ENCODE measurements around the gene TMEM171.

Gene TMEM171

DNA sequence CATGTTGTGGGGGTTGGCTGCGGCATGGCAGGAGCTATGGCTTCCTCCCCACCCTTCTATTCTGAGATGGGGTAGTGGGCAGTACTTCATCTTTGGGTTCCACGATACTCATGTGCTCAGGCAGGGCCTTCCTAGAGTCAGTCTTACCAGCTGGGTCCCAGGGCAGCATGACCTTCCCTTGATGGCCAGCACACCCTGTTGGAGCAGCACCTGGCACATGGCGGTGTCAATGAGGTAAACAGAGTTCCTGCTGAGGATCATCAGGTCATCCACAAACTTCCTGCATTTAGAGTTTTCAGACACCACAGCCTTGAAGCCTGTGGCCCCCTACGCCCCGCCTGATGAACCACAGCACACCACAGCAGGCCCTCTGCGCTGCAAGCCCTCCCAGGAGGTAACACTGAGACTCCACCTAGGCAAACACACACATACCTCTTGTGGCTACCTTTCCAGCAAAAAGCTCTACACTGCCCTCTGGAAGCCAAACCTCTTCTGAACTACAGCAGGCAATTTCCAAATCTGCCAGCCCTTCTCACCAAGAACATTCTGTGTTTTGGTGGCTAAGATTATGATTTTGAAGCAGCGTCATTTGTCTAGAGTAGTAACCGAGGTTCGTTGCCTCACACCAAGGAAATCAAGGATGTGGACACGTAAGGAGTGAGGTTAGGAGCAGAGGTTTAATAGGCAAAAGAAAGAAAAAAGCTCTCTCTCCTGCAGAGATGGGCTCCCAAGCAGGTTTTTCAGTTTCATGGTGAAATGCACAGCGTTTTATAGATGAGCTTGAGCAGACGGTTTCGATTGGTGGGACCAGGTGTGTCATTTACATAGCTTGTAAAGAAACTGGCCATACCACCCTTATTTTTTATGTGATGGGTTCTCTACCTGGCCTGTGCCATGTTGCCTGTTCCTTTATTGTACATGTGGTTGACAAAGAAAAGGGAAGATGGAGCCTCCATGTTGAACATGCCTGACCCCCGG lies 32.3 kb downstream of the TMEM171 start:
- no peak for DNase-seq

GRCh38 chr5:73153513-73153912 lies 33.1 kb downstream of the TMEM171 start:
- DNase-seq: no peak

DNA sequence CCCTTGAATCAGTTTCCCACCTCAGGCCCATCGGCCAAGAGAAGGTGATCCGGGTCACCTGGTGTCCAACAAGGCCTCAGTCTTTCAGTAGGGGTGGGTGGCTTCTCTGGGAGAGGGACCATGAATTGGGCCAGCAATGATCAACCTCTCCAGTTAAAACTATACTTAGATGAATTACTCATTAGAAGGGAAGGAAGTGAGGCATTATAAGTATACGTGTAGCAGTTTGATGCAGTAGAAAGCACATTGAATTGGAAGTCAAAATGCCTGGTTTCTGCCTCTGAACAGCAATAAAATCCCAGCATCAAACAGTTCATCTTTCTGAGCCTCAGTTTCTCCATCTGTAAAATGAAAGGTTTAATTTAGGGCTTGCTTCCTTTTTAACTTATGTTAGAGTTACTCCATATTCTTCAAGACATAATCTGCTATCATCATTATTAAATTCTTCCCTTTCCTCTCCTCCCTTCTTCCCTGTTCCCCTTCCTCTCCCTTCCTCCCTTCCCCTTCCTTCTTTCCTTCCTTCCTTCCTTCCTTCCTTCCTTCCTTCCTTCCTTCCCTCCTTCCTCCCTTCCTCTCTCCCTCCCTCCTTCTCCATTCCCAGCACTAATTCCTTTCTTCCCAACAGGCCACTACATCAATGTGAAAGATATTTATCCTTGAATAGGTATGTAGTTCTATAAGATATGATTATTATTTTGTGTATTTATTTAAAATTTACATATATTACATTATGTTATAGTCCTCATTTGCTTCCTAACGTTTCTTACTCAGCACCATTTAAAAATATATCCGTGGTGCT lies 34.0 kb downstream of the TMEM171 start:
- DNase-seq: no peak

GRCh38 chr5:73155271-73156222 lies 35.2 kb downstream of the TMEM171 start:
- no peak for DNase-seq

DNA sequence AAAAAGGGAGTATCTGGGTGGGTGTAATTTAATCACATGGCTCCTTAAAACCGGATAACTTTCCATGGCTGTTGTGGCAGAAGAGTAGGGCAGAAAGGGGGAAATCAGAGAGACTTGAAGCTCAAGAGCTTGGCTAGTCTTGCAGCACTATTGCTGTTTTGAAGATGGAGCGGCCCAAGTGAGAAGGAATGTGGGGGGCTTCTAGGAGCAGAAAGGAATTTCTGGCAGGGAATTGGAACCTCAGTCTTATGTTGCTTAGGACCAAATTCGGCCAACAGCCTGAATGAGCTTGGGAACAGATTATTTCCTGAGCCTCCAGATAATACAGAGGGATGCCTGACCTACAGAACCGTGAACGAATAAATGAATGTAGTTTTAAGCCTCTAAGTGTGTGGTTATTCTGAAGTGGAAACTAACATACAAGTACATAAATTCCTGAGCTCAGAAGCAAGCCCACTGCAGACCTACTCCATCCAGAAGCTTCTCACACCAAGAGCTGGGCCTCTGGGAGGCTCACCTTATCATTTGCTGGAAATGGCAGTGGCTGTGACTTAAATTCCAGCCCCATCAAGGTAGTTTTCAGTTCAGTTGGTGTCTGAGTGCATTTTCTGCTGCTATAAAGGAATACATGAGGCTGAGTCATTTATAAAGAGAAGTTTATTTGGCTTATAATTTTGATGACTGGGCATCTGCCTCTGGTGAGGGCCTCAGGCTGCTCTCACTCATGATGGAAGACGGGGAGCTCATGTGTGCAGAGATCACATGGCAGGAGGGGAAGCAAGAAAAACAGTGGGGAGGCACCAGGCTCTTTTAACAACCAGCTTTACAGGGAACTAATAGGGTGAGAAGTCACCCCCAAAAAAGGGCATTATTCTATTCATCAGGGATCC lies 37.3 kb downstream of the TMEM171 start:
- DNase-seq: no peak

DNA sequence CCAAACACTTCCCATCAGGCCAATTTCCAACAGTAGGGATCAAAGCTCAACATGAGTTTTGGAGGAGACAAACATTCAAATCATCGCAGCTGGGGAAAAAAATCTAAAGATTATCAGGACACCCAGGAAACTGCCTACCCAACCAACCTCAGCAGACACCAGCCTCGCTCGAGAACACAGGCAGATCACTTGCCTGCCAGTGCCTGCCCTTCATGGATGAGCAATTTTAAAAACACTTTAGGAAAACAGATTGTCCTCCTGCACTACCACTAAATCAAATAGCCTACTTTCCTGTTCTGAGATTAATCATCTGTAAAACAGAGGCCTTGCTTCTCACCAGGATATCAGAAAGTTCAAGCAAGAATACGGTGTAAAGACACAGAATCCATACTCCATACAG lies 37.9 kb downstream of the TMEM171 start:
- DNase-seq: peak; percentile 55

DNA sequence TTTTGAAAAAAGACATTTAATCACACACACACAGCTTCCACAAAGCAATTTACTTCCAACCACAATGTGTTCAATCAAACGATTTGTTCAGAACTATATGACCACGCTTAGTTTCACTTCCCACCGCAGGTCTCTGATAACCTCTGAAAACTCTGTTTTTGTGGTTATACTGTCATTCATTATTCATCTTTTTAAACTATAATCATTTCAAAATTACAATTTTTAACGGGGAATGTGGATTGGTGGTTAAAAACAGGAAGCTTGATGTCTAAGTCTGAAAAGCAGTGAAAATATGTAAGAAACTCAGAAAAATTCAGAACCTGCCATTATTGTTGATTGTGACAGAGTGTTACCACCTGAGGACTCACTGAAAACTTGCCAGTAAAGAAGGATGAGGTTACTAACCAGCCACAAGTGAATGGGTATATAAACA lies 39.9 kb downstream of the TMEM171 start:
- DNase-seq: no peak

- no peak for DNase-seq
These were observed 50.1 kb downstream of the TMEM171 start for GRCh38 chr5:73170522-73170921.

DNA sequence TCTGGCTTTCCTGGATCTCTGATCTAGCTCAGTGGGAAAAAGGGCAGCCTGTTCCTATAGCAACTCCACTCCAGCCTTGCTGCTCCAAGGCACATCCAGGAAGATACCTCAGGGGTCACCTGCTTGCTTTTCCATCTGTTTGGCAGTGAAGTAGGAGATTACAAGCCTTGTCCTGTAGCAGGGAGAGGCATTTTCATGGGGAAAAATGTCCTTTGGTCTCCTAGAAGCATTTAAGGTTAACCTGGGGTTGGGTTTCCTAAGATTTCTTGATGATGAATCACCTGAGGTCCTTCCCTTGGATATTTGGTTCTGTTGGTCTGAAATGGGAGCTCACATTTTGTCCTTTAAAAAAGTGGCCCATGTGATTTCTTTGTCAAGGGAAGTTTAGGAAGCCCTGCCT lies 51.1 kb downstream of the TMEM171 start:
- DNase-seq: no peak

DNA sequence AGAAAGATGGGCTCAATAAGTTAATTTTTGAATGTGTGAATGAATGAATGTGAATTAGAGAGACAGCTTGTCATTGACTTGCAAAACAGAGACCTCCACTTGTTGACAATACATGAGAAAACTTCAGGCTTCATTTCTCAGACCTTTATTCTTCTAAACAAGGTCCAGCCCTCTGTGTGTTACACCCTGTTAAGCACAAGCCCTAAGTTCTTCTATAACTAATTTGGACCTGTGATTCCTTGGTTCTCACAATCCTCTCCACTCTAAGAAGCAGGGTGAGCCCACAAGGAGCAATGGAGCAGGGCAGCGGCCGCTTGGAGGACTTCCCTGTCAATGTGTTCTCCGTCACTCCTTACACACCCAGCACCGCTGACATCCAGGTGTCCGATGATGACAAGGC lies 52.6 kb downstream of the TMEM171 start, which contains the start of gene TMEM174:
Gene TMEM174, plus strand, starts transcription at position 243 of the 400 bp plus-strand sequence. Its CDS starts 51 bp downstream, at position 294.
- no peak for DNase-seq

- DNase-seq: no peak
These were observed 53.9 kb downstream of the TMEM171 start for GRCh38 chr5:73174100-73174815.

DNA sequence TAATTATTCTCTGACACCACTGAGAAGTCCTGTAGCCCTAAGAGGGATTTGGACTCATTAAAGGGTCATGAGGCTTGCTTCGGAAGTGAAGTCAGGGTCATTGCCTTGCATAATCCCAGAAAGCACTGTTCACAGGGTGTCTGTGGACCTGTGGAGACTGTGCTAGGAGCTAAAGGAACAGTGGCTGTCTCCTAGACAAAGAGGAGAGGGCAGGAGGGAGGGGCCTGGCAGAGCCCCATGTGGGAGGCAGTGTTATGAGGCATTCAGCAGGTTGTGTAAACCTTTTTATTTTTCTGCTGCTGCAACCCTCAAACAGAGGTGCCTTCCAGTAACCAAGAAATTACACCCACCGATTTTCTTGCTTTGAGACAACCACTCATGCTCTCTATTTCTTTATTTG lies 55.9 kb downstream of the TMEM171 start:
- DNase-seq: no peak

DNA sequence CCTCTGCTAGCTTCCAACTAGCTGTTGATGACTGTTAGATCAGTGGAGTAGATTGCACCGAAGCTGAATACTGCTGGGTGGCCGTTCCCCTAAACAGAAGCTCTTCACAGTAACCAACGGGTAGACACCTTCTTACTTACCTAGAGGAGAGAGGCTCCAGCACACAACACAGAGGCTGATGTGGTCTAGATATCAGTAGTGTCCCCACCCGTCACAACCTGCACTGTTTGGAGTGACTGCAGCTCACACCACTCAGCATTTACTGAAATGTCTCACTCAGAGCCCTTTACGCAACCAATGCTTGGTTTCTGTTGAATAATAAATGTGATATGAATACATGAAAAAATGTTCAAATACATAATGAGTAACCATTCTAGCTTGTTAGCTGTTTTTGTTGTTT lies 57.9 kb downstream of the TMEM171 start:
- DNase-seq: no peak

- DNase-seq: no peak
These were observed 59.4 kb downstream of the TMEM171 start for GRCh38 chr5:73179730-73180129.

GRCh38 chr5:73180566-73180965 lies 60.2 kb downstream of the TMEM171 start:
- DNase-seq: no peak

All from NCI-H2171 treated with DMSO at 0.1 percent for 48 hours (cell line).